T-helper 2 cell treated with Interferon-gamma antibody and Interleukin-4, amounts not matched to agents 100 ng/mL and 5 ng/mL, for 36 hours (primary cell): ENCODE results near the gene ELMO3. TPM values are rescaled to one million over a fixed set of nuclear protein-coding genes. Genes with fewer than 3 reads are reported as not detected.

ENCODE experiments used
- intact Hi-C: fragments of 100-400 bp; cut with micrococcal nuclease; formaldehyde crosslinking; loops from one replicate; pipeline ENCODE4 v1.15.1; 2023
- total RNA-seq: library from RNA; stranded (reverse); gene quantifications from 2 replicates; pipeline ENCODE4 v1.2.3, GENCODE V29; 2022

Gene ELMO3
- total RNA-seq, 1 donor from 2014 or later = 7.4 TPM

DNA sequence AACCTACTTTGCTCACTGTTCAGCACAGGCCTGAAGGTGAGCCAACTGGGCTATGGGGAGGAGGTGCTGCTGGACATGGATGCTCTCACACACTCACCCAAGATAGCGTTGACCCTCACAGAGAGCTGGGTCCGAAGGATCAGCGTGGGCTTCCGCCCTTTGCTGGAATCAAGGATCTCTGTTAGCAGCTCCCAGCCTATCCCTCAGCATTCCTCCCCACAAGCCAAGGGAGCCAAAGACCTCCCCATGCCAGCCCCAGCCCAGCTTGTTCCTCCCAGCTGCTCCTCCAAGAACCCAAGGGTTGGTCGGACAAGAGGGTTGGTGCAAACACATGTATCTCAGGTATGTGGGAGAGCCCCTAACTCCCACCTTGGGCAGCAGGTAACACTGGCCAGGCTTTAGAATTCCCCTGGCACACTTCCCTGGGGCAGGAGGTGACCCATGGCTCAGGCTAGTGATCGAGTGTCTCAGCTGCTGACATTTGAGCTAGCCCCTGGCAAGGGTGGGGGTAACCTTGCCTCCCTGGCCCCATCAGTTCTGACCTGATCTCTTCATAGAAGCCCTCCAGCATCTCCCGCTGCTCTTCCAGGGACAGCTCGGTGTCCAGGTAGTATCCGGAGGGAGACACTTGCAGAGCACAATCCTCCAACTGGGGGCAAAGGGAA lies 40.0 kb downstream of the ELMO3 start:
- intact Hi-C loops = no loop called here

DNA sequence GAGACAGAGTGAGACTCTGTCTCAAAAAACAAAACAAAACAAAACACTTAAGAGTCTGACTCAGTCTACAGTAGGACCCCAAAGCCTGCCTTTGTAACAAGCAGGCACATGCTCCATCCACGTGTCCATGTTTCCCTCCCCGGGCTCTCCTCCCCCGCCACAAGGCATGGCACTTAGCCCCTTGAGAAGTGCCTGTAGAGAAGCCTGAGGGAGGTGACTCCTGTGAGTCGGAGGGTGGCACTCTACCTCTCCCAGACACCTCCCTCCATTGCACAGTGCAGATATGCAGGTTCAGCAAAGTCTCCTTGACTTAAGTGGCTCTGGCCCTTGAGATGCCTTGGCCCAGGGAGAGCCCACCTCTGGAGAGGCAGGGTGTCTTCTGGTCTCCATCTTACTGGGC lies 41.6 kb downstream of the ELMO3 start:
- intact Hi-C loops = loop anchor here (10.0 kb wide), 1 partner anchor 424 kb away; the partner anchor contains the start of genes ACD, C16orf86, ENKD1 and PARD6A

DNA sequence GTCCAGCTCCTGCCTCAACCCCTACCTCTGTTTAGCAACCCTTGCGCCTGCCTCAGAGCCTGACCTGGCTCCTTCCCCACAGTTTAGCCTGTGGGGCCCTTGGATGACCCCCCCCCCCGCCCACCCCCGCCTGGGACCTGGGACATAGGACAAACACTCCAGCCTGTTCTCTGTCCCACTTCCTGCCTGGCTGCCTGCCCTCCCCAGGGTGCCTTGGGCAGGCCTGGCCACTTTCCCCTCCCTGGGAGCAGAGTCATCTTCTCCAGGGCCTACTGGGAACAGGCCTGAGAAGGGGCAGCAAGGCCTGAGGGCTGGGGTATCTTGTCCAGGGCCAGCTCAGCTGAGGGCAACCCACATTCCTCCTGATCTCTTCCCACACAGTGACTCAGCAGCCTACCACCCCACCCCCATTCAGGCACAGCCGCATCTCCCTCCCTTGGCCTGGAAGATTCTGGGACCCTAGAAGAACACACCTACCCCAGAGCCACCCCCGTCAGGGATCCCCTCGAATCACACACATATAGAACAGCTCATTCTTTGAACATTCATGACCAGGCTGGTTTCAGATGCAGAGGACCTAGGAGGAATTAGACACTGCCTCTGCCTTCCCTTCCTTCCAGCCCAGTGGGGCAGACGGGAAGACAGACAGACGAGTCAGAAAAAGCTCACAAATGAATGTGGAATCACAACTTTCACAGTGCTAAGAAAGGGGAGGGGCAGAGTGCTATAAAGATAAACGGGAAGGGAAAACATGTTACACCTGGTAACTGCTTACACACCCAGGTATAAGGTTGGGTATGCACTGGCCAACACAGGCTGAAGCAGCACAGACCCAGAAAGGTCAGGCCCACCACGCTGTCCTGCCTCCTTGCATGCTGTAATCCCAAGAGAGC lies 42.3 kb downstream of the ELMO3 start:
- intact Hi-C loops = loop anchor here (10.0 kb wide), 1 partner anchor 424 kb away; the partner anchor contains the start of genes ACD, C16orf86, ENKD1 and PARD6A

DNA sequence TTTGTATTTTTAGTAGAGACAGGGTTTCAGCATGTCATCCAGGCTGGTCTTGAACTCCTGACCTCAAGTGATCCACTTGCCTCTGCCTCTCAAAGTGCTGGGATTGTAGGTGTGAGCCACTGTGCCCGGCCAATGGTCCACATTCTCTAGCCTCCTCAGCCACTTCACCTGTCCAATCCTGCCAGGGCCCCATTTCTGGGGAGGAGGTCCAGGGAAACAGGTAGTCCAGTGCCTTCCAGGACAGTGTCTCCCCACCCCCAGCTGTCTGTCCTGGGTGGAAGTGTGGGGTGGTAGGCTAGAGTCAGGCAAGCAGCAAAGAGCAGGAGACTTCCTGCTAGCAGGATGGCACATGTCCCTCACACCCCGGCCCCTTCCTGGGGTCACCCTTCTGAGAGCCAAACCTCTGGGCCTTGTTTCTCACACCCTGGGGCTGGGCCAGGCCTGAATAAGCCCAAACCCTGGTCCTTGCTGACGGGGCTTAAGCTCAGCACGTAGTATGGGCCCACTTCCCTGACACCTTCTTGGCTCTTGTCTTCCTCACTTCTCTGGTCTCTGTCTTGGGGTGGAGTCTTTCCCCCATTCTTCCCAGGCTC lies 43.3 kb downstream of the ELMO3 start:
- intact Hi-C loops = loop anchor here (10.0 kb wide), 1 partner anchor 423 kb away; the partner anchor contains the start of genes ACD, C16orf86, ENKD1 and PARD6A

DNA sequence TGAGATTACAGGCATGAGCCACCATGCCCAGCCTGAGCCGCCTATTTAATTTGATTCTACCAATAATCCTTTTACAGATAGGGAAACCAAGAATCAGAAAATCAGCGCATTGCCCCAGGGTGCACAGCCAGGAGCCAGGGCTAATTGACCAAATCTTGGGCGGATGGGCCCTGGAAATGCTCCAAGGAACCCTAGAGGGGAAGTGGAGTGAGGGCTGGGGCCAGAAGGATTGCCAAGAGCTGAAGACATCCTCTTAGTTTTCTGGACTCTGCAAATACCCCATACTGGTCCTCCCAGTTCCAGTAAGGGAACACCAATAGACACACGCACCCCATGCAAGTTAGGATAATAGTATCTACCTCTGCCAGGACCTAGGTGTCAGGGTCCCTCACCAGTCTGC lies 44.5 kb downstream of the ELMO3 start:
- intact Hi-C loops = loop anchor here (10.0 kb wide), 1 partner anchor 421 kb away; the partner anchor contains the start of genes ACD, C16orf86, ENKD1 and PARD6A

DNA sequence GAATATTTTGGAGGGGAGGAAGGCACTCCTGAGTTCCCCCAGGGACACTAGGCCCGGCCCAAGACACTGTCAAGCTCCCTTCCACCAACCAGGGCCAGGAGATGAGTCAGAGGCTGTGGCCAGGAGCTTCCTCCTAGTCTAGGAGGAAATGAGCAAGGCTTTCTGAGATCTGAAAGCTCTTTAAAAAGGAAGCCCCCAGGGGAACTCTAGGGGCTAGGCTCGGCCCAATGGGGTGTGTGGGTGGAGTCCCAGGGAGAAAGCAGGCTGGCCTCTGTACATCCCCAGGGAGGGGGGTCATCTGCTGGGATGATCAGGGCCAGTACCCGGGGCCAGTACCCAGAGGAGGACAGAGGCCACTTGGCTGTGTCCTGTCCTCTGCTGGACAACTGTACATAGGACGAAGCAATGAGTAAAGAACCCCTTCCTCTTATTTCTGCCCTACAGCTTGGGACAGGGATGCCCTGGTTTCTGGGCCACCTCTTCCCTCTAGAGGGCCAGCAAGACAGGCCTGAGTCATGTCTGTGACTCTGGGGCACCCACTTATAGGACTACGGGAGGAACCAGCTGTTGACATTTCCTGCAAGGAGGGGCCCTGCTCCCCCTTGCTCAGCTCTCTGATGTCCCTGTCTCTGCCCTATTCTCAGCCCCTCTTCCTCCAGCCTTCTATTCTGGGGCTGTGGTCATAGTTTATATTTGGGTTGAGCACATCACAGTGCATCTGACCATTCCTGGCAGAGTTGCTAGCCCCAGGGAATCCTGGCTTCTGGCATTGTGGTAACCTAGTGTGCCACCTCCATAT lies 45.7 kb downstream of the ELMO3 start:
- intact Hi-C loops = loop anchor here (1.0 to 10.0 kb wide), 3 partner anchors 52 to 420 kb away; partner anchors contain the start of genes ACD, C16orf86, E2F4 and ENKD1

DNA sequence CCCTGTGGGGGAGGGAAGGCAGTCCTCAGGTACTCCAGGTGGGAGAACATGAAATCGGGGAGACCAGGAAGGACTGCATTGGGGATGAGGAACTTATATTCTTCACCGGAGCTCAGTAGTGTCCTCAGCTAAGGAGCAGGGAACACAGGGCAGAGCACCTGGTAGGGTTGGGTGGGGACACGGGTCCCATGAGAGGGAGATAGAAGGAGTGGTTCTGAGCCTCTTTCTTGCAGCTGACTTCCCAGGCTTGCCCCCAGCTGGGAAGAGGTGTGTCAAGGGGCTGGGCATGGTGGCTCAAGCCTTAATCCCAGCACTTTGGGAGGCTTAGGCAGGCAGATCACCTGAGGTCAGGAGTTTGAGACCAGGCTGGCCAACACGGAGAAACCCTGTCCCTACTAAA lies 46.3 kb downstream of the ELMO3 start:
- intact Hi-C loops = loop anchor here (5.0 to 10.0 kb wide), 2 partner anchors 88 to 420 kb away; partner anchors contain the start of genes ACD, C16orf86, ENKD1 and FBXL8

DNA sequence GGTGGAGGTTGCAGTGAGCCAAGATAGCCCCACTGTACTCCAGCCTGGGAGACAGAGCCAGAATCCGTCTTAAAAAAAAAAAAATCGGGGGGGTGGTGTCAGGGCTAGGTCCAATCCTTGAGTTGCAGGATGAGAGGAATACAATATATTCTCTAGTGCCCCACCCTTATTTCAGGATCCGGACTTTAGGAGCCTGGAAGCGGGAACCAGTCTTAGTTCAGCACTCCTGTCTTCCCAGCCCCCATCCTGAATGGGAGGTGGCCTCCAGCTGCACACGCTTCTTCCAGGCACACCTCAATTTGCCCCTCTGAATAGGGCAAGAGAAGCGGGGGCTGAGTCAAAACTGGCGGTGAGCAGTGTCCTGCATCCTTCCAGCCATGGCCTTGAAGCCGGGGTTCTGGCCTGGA lies 46.7 kb downstream of the ELMO3 start:
- intact Hi-C loops = loop anchor here (2.0 to 10.0 kb wide), 4 partner anchors 61 to 419 kb away; partner anchors contain the start of genes ACD, C16orf86, CBFB and ENKD1

DNA sequence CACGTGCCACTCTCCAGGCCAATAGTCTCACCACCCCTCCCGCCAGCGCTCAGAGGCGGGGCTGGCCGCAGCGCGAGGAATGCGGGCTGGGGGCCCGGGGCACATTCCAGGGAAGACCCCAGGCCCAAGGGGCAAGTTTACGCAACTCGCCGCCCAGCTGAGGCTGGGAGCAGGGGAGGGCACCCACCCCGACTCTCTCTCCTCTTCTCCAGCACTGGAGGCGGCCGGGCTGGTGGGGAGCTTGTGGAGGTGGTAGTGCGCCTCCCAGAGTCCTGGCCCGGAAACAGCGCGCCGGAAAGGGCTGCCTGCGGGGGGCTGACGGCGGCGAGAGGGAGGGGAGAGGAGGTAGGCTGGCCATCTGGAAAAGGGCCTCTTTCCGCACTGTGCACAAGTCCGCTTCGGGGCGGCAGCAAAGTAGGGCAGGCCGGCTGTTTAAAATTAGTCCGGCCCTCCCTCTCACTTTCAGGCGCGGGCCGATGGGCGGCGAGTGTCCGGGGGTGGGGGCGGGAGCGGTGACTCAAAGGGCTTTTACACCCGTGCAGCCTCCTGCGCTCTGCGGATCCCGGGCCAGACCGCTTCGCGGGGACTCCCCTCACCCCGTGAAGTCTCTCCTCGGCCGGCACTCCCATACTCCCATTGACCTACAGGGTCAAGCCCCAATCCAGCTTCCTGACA lies 47.3 kb downstream of the ELMO3 start:
- intact Hi-C loops = loop anchor here (2.0 to 10.0 kb wide), 4 partner anchors 61 to 419 kb away; partner anchors contain the start of genes ACD, C16orf86, CBFB and ENKD1

DNA sequence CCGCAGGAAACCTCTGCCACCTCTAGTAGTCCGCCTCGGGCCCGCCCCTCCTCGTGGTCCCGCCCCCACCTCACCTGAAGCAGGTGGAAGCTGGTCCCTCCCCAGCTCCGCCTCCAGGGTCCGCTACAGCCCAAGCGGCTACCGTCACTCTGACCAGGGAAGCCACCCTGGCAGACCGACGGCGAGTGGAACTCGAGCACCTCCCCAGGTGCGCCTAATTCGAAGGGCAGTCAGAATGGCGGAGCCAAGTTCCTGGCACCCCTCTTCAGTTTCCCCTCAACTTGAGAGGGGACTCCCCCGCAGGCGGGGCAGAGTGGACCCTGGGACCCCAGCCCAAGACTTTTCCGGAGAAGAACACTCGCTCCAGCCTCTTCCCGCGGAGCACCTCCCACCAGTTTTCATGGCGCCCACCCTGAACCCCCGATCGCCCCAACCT lies 47.8 kb downstream of the ELMO3 start:
- intact Hi-C loops = loop anchor here (1.0 to 10.0 kb wide), 7 partner anchors 10 to 418 kb away; partner anchors contain the start of genes ACD, C16orf86, CBFB and ENKD1

DNA sequence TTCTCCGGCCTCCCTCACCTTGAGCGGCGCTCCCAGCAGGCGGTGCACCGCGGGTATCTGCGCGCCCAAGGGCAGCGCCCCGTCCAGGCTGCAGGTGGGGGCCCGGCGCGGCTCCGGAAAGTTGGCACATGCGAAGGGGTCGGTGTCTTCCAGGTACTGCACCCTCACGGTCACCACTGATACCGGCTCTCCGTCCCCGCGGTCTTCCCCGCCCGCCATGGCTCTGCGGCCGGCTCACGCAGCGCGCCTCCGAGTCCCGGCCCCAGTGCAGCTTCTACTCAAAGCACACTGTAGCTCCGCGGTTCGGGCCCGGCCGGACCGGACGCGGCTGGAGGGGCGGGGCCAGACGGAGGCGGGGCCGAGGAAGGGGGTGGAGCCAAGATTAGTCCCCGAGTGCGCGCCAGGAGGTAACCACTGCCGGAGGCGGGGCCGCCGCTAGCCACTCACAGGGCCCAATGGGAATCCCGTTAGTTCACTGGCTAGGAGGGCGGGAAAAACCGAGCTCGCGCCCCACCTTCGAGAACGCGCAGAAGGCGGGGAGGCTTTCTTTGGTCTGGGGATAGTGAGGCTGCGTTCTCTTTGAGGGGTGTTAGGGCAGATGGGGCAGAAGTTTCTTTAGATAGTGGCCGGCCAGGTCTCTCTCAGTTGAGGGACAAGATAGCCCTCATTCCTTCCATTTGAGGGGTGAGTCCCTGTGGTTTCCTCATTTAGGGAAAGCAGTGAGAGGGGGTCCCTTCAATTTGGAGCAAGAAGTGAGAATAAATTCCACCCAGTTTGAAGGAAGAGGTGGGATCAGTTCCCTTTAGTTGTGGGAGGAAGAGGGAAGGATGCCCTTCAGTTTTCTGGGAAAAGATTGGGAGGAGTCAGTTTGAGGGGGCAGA lies 48.5 kb downstream of the ELMO3 start, which contains the start of gene FHOD1:
FHOD1 (minus strand) TSS at position 290 of the 881 bp plus-strand sequence; CDS start at position 219, 71 bp downstream.
- intact Hi-C loops = loop anchor here (1.0 to 10.0 kb wide), 7 partner anchors 11 to 417 kb away; partner anchors contain the start of genes ACD, C16orf86, CBFB and ENKD1

DNA sequence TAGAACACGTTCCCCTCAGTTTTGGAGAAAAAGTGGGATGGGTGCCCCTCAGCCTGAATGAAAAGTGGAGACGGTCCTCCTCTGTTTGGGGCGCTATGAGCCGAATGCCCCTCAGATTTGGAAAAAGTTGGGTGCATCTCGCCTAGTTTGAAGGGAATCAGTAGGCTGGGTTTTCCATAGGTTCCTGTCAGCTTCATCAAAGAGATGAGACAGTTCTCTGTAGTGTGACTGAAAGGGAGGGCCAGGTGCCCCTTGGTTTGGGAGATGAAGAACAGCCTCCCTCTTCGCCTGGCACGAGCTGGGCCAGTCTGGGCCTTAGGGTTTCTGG lies 49.1 kb downstream of the ELMO3 start:
- intact Hi-C loops = loop anchor here (5.0 to 10.0 kb wide), 2 partner anchors 91 to 417 kb away; partner anchors contain the start of genes ACD, C16orf86, ENKD1 and FBXL8

DNA sequence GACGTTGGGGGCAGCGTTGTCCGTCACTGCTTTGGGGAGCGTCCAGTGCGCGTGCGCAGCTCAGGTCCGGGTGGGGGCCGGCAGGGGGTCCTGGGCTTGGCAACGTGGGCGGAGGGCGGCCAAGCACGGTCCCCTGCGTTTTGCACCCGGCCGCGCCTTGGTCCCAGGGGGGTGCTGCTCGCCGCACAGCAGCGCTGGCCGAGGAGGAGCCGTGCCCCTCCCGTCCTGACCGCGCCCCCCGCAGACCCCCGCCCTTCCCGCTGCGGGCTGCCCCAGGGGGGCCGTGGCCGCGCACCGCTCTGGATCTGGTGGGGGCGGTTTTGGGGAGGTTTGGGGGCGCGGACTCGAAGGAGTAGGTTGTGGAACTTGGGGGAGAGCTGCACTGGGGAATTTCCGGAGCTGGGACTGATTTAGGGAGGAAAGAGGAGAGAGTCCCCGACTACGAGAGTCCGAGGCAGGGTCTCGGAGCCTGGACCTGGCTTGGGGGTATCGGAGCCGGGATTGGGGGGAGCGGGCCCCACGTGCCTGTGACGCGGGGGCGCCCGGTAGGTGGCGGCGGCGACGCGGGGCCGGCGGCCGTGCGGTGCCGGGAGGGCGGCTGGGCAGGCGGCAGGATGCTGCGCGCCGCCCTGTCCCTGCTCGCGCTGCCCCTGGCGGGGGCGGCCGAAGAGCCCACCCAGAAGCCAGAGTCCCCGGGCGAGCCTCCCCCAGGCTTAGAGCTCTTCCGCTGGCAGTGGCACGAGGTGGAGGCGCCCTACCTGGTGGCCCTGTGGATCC lies 49.7 kb downstream of the ELMO3 start, which contains the start of gene SLC9A5:
SLC9A5 (plus strand) TSS at position 579 of the 777 bp plus-strand sequence; CDS start at position 615, 36 bp downstream.
- intact Hi-C loops = loop anchor here (5.0 to 10.0 kb wide), 2 partner anchors 91 to 416 kb away; partner anchors contain the start of genes ACD, C16orf86, ENKD1 and FBXL8

DNA sequence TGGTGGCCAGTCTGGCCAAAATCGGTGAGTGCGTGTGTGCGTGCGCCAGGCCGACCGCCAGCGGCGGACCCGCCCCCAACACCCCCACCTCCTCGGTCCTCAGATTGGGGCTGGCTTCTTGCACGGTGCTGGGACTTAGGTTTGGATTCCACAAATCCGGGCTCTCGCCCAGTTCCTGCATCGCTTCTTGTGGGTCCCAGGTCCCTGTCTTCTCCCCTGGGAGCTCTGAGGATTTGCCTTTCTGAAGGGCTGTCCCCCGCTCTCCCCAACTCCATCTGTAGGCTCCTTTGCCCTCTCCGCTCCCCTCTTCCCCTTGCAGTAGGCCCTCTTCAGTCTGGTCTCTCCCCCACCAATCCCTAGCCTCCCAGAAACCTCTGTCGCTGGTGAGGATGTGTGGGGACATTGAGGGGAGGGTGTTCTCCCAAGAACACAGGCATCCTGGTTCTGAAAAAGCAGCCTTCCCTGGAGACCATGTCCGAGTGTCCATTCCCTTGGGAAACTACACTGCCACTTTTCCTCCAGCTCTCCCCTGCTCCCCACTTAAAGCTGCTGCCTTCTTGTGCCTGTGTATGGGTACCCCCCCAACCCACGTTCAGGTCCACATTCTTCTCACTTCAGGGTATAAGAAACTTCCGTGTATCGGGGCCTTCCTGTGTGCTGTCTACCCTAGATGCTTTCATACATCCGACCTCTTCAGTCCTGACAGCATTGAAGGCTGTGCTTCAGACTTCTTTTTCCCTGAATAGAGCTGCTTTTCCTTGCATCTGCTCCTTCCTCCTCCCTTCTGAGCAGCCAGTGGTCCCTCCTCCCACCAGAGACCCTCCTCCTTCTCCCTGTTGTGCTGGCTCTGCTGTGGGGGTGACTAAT lies 50.5 kb downstream of the ELMO3 start:
- intact Hi-C loops = loop anchor here (5.0 to 10.0 kb wide), 2 partner anchors 92 to 415 kb away; partner anchors contain the start of genes ACD, C16orf86, ENKD1 and FBXL8

DNA sequence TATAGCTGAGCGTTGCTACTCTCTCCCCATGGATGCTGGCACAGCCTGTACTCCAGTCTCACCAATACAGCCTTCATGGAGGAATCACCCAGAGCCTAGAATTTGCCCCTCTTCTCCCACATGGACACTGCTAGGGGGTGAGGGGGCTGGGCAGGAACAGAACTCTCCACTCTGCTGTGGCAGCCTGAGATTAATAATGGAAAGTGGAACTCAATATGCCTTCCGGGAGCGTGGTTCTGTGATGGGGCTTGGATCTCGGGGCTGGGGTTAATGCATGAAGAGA lies 51.1 kb downstream of the ELMO3 start:
- intact Hi-C loops = no loop called here
